Mesendoderm (in vitro differentiated cells): ENCODE data around the gene DENND5B.

Source experiments
- DNase-seq: peaks from one replicate; pipeline ENCODE4 v3.0.0; 2013
- H2AK5ac ChIP-seq: 2 replicates; pipeline ENCODE4 v1.6.1; 2013; ENCODE audit warnings: low read length, inconsistent platforms
- H2BK120ac ChIP-seq: 2 replicates; pipeline ENCODE4 v1.6.1; 2013; ENCODE audit warnings: low read depth, mild to moderate bottlenecking, low read length, moderate library complexity, mixed read lengths
- H2BK15ac ChIP-seq: replicated peaks from 2 replicates; pipeline ENCODE4 v1.6.1; 2013; ENCODE audit warnings: low read depth, mild to moderate bottlenecking, moderate library complexity
- H2BK5ac ChIP-seq: 2 replicates; pipeline ENCODE4 v1.6.1; 2013; ENCODE audit warnings: low read length, inconsistent platforms
- H3K18ac ChIP-seq: 2 replicates; pipeline ENCODE4 v1.6.1; 2013; ENCODE audit warnings: mild to moderate bottlenecking, low read length, mixed read lengths
- H3K23ac ChIP-seq: one replicate; pipeline ENCODE4 v1.6.1; 2013; ENCODE audit warnings: low read length
- H3K27ac ChIP-seq: 2 replicates; pipeline ENCODE4 v1.5.1; 2013; ENCODE audit warnings: low read depth, mild to moderate bottlenecking, inconsistent platforms, low read length, moderate library complexity
- H3K27me3 ChIP-seq: 2 replicates; pipeline ENCODE4 v1.6.1; 2013; ENCODE audit warnings: low read length, control low read depth, mild to moderate bottlenecking, inconsistent platforms; ENCODE audit not compliant: insufficient read depth, poor library complexity
- H3K36me3 ChIP-seq: 2 replicates; pipeline ENCODE4 v1.6.1; 2013; ENCODE audit warnings: low read length, inconsistent platforms; ENCODE audit not compliant: control insufficient read depth, insufficient read depth
- H3K4ac ChIP-seq: one replicate; pipeline ENCODE4 v1.6.1; 2013; ENCODE audit warnings: low read depth, mild to moderate bottlenecking, low read length, moderate library complexity
- H3K4me1 ChIP-seq: 2 replicates; pipeline ENCODE4 v1.6.1; 2013; ENCODE audit warnings: low read depth, low read length, inconsistent platforms; ENCODE audit not compliant: control insufficient read depth
- H3K4me2 ChIP-seq: 2 replicates; pipeline ENCODE4 v1.6.1; 2013; ENCODE audit warnings: low read length
- H3K4me3 ChIP-seq: 2 replicates; pipeline ENCODE4 v1.5.1; 2013; ENCODE audit warnings: mild to moderate bottlenecking, low read length
- H3K56ac ChIP-seq: one replicate; pipeline ENCODE4 v1.6.1; 2013; ENCODE audit warnings: low read length
- H3K79me1 ChIP-seq: 2 replicates; pipeline ENCODE4 v1.6.1; 2013; ENCODE audit warnings: low read length, inconsistent platforms
- H3K79me2 ChIP-seq: 2 replicates; pipeline ENCODE4 v1.6.1; 2013; ENCODE audit warnings: mild to moderate bottlenecking, low read length; ENCODE audit not compliant: control insufficient read depth, insufficient read depth
- H3K9ac ChIP-seq: 2 replicates; pipeline ENCODE4 v1.6.1; 2013; ENCODE audit warnings: low read length, inconsistent platforms
- H4K5ac ChIP-seq: one replicate; pipeline ENCODE4 v1.6.1; 2013; ENCODE audit warnings: low read length
- H4K8ac ChIP-seq: one replicate; pipeline ENCODE4 v1.6.1; 2013; ENCODE audit warnings: low read depth, mild to moderate bottlenecking, control low read depth, low read length, moderate library complexity
- WGBS: extraction: QIAGEN DNeasy Blood & Tissue Kit; methylation state at CpG from one replicate; pipeline ENCODE4 v1.1.7; 2013; ENCODE audit warnings: low lambda C conversion rate, missing lambda C conversion rate; ENCODE audit not compliant: insufficient coverage; ENCODE audit errors: extremely low coverage; 5-methylcytosine and 5-hydroxymethylcytosine counted together

Gene DENND5B

GRCh38 chr12:31346267-31346666, 244.7 kb downstream of the DENND5B start:
- peaks cover 9% of the 10 kb centered on the region for H3K4me1 ChIP-seq
- H2AK5ac ChIP-seq: no peak overlapping the region
- H4K5ac ChIP-seq: no peak overlapping the region
- no peak overlapping the region for H3K4me3 ChIP-seq
- no peak overlapping the region for H4K8ac ChIP-seq
- no peak overlapping the region for H2BK120ac ChIP-seq
- no peaks in the 10 kb centered on the region for H3K79me2 ChIP-seq
- no CpG with 5 or more reads among the region's 9 CpGs for WGBS
- H3K27me3 ChIP-seq: no peaks in the 10 kb centered on the region
- no peak overlapping the region for H3K27ac ChIP-seq
- no peak overlapping the region for H3K4me2 ChIP-seq
- H3K36me3 ChIP-seq: no peaks in the 10 kb centered on the region
- H3K56ac ChIP-seq: no peak overlapping the region
- no peak overlapping the region for H3K9ac ChIP-seq
- H3K18ac ChIP-seq: no peak overlapping the region
- DNase-seq: no peak
- H3K23ac ChIP-seq: no peak overlapping the region
- H3K4ac ChIP-seq: no peak overlapping the region
- H2BK15ac ChIP-seq: no peak overlapping the region
- H2BK5ac ChIP-seq: no peak overlapping the region
- H3K79me1 ChIP-seq: no peaks in the 10 kb centered on the region

DNA sequence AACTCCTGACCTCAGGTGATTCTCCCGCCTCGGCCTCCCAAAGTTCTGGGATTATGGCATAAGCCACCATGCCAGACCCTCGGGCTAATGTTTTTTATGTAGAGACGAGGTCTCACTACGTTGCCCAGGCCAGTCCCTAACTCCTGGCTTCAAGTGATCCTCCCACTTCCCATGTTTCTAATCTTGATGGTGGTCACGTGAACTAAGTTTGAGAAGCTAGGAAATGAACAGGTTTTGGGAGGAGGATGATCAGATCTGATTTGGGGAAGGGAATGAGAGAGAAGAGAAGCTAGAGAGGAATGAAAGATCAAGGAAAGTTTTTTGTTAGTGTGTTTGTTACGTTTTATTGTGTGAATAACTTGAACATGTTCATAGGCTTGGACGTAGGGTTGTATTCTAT, 247.8 kb downstream of the DENND5B start:
- peaks cover 9% of the 10 kb centered on the region for H3K4me1 ChIP-seq
- H3K36me3 ChIP-seq: no peaks in the 10 kb centered on the region
- no peak overlapping the region for H4K8ac ChIP-seq
- 97% methylated on average over 2 of the region's 8 CpGs for WGBS
- no peak overlapping the region for H4K5ac ChIP-seq
- H2BK15ac ChIP-seq: no peak overlapping the region
- no peak for DNase-seq
- H3K27ac ChIP-seq: no peak overlapping the region
- no peak overlapping the region for H3K18ac ChIP-seq
- no peaks in the 10 kb centered on the region for H3K79me2 ChIP-seq
- H3K4me2 ChIP-seq: no peak overlapping the region
- H3K4ac ChIP-seq: no peak overlapping the region
- no peak overlapping the region for H3K56ac ChIP-seq
- no peak overlapping the region for H2AK5ac ChIP-seq
- no peak overlapping the region for H2BK120ac ChIP-seq
- H3K79me1 ChIP-seq: no peaks in the 10 kb centered on the region
- H3K9ac ChIP-seq: no peak overlapping the region
- no peak overlapping the region for H3K4me3 ChIP-seq
- no peak overlapping the region for H3K23ac ChIP-seq
- no peak overlapping the region for H2BK5ac ChIP-seq
- H3K27me3 ChIP-seq: no peaks in the 10 kb centered on the region

GRCh38 chr12:31342286-31342685, 248.7 kb downstream of the DENND5B start:
- no CpG with 5 or more reads among the region's 1 CpG for WGBS
- Histone ChIP-seq H4K5ac (no peak overlapping the region), H3K27me3 (no peaks in the 10 kb centered on the region), H3K23ac (no peak overlapping the region), H3K4me3 (no peak overlapping the region), H3K4me2 (no peak overlapping the region), H2BK5ac (no peak overlapping the region), H3K4ac (no peak overlapping the region), H2BK15ac (no peak overlapping the region), H3K27ac (no peak overlapping the region), H3K9ac (no peak overlapping the region), H3K18ac (no peak overlapping the region), H3K36me3 (no peaks in the 10 kb centered on the region), H4K8ac (no peak overlapping the region), H3K79me1 (no peaks in the 10 kb centered on the region), H3K4me1 (peaks cover 6% of the 10 kb centered on the region), H3K56ac (no peak overlapping the region), H2BK120ac (no peak overlapping the region), H2AK5ac (no peak overlapping the region), H3K79me2 (no peaks in the 10 kb centered on the region)
- no peak for DNase-seq

DNA sequence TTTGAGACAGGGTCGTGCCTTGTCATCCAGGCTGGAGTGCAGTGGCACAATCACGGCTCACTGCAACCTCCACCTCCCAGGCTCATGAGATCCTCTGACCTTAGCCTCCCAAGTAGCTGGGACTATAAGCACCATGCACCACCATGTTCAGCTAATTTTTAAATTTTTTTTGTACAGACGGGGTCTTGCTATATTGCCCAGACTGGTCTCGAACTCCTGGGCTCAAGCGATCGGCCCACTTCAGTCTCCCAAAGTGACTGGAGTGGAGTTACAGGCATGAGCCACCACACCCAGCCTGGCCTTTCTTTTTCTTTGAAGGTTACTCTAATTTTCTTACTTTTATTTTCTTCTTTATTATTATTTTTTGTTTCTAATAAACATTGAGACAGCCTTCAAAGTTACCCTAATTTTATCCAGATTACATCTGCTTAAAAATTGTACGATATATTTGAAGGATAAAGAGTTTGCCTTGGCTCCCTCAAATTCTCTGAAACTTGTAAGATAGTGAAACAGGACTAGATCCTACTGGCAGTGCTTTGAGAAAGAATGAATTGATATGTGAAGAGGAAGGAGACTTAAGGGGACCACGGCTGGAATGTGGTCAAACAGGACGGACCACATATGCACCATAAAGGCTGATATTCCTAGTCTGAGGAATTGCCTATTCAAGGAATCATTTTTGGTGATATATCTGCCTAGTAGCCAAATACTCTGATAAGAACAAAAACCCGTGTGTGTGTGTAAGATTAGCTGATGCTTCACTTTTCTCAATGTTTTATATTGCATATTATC, 250.9 kb downstream of the DENND5B start:
- no peaks in the 10 kb centered on the region for H3K79me1 ChIP-seq
- WGBS: no CpG with 5 or more reads among the region's 10 CpGs

GRCh38 chr12:31337952-31338351, 253.0 kb downstream of the DENND5B start:
- no CpG with 5 or more reads among the region's 4 CpGs for WGBS
- H3K36me3 ChIP-seq: no peaks in the 10 kb centered on the region
- H3K18ac ChIP-seq: no peak overlapping the region

More for the DNA sequence above, 250.9 kb downstream of the DENND5B start:
- no peak overlapping the region for H3K56ac ChIP-seq
- H3K4me2 ChIP-seq: no peak overlapping the region
- peak overlapping the region; percentile 27 for H2BK15ac ChIP-seq
- H4K8ac ChIP-seq: no peak overlapping the region
- H3K4ac ChIP-seq: peak overlapping the region; percentile 87
- H3K27me3 ChIP-seq: no peaks in the 10 kb centered on the region
- no peak overlapping the region for H3K9ac ChIP-seq
- H3K36me3 ChIP-seq: no peaks in the 10 kb centered on the region
- H2BK120ac ChIP-seq: no peak overlapping the region
- no peak overlapping the region for H4K5ac ChIP-seq
- no peak overlapping the region for H2BK5ac ChIP-seq
- no peaks in the 10 kb centered on the region for H3K4me1 ChIP-seq
- no peak overlapping the region for H3K23ac ChIP-seq
- no peak overlapping the region for H3K18ac ChIP-seq
- H3K4me3 ChIP-seq: no peak overlapping the region
- no peak overlapping the region for H2AK5ac ChIP-seq
- DNase-seq: peak; percentile 83
- no peak overlapping the region for H3K27ac ChIP-seq
- H3K79me2 ChIP-seq: no peaks in the 10 kb centered on the region

More at GRCh38 chr12:31337952-31338351, 253.0 kb downstream of the DENND5B start:
- H2AK5ac ChIP-seq: no peak overlapping the region
- H3K4me3 ChIP-seq: no peak overlapping the region
- no peak overlapping the region for H4K8ac ChIP-seq
- no peaks in the 10 kb centered on the region for H3K4me1 ChIP-seq
- no peak overlapping the region for H3K9ac ChIP-seq
- no peak overlapping the region for H3K27ac ChIP-seq
- no peak overlapping the region for H2BK5ac ChIP-seq
- H2BK15ac ChIP-seq: peak overlapping the region; percentile 42
- no peak overlapping the region for H2BK120ac ChIP-seq
- no peak overlapping the region for H3K56ac ChIP-seq
- no peak overlapping the region for H4K5ac ChIP-seq
- H3K79me2 ChIP-seq: no peaks in the 10 kb centered on the region
- no peak for DNase-seq
- no peak overlapping the region for H3K23ac ChIP-seq
- H3K79me1 ChIP-seq: no peaks in the 10 kb centered on the region
- H3K4ac ChIP-seq: no peak overlapping the region
- no peak overlapping the region for H3K4me2 ChIP-seq
- no peaks in the 10 kb centered on the region for H3K27me3 ChIP-seq
